Occipital lobe (tissue), 2 donors: ENCODE results near the gene ALDH1L1. TPM values are rescaled to one million over a fixed set of nuclear protein-coding genes. Genes with fewer than 3 reads are reported as not detected.

ENCODE experiments used
- DNase-seq: peaks from one replicate; lab custom pipeline; 2025; lab: John Stamatoyannopoulos, UW
- total RNA-seq: library from RNA; depleted of rRNA; stranded (reverse); fragments of >200 nt; gene quantifications from one replicate; pipeline ENCODE4 v1.2.3, GENCODE V29; 2014

ALDH1L1 gene
- total RNA-seq, 1 donor from 2014 or later, result 2.7 TPM

DNA sequence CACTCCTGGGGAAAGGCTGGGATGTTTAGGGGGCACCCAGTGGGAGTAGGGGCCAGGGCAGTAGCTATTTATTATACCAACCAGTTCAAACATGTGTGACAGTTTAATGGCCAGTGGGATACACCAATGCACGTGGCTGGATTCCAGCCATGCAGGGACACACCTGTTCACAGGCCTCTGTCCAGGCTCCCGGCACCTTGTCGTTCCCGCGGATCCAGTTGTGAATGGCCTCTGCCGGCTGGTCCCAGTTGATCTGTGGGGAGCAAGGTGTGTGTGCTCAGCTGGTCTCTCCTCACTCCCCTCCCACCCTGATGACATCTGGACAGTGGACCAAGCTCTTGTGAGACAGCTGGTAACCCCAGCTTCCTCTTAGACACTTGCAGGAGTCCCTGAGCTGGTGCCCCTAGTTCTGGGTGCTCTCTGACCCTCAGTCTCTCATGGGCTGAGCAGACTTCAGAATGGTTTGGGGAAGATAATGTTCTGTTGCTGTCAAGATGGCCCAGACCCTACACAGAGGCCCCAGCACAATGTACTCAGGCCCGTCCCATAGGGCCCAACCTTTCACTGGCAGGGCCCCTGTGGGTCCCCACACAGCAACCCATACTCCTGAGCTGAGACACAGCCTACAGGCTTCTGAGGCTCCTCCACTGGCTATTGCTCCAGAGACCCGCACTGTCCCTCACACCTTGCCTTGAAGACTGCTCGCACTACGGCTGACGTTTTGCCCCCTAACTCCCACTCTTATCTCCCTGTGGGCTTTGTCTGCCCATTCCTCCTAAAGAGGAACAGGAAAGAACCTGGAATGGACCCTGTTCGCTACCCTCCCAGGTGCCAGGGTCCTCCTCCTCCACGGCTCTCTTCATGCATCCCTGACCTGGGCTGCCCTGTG is 25.8 kb downstream of the ALDH1L1 start:
- no peak for DNase-seq

DNA sequence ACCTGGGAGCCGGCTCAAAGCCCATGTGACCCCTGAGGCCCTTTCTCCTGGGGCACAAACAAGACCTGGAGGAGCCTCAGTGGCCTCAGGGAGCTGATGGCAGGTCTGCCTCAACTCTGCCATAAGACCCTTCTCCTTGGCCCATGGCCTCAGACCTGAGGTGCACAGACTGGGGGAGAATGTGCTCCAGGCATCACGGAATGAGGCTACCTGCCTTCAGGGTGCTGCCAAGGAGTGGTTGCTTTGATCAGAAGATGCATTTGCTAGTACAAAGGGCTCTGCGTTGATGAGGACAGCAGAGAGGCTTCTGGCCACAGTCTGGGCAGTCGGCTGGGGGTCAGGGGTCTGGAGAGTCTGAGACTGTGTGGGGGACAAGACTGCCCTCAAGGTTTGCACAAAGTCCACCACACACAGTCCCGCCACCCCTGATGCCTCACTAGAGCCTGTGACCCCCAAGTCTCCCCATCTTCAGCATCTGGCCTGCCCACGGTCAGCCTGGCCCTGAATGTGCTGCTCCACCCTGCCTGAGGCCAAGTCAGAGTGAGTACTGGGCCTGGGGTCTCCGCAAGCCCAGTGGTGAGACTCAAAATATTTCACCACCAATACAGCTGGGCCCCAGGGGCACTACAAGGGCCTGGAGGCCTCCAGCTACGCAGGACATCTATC is 26.6 kb downstream of the ALDH1L1 start:
- no peak for DNase-seq

DNA sequence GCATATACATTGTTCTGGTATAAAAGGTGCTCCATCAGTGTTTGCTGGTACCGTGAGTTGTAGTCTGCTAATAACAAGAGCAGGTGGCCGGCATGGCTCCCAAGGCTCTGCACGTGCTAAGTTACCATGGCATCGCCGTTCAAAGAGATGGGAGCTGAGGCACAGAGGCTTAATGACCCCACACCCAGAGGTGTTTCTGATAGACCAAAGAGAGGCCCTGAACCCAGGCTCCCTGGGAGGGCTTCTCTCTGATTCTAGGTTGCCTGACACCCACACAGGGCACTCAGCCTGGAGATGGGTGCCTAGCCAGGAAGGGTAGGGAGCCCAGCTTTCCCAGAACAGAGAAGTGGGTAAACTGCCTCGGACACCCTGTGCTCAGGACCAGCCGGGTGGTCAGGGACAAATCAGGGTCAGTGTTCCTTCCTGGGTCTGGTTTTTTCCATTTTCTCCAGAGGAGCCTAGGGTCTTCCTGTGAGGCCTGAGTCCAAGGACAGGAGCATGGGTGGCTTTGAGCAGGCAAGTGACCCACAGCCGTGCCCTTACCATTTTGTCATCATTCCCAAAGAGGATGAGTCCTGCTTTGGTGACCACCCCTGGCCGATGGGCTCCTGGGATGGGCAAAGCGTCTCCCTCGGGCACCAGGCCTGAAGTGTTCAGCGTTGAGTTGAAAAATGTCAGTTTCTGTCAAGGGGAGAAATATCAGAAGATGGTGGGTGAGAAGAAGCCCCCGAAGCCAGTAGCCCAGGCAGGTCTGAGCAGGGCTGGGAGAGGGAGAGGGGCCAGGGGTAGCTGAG is 27.3 kb downstream of the ALDH1L1 start:
- DNase-seq, result no peak

DNA sequence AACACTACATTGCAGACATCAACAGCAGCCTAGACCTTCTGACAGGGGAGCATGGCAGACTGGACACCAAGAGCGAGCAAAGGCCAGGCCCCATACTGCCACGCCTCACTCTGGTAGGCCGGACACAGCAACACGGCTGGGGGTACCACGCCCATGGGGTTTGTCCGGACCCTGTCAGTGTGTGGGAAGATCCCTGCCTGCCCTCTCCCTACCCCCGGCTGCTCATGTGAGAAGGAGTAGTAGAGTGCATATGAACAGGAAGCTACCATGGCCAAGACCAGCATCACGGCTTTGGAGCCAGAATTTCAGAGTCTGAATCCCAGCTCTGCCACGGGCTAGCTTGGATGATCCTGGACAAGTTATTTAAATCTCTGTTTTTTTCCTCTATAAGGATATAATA is 27.9 kb downstream of the ALDH1L1 start:
- DNase-seq, result no peak

DNA sequence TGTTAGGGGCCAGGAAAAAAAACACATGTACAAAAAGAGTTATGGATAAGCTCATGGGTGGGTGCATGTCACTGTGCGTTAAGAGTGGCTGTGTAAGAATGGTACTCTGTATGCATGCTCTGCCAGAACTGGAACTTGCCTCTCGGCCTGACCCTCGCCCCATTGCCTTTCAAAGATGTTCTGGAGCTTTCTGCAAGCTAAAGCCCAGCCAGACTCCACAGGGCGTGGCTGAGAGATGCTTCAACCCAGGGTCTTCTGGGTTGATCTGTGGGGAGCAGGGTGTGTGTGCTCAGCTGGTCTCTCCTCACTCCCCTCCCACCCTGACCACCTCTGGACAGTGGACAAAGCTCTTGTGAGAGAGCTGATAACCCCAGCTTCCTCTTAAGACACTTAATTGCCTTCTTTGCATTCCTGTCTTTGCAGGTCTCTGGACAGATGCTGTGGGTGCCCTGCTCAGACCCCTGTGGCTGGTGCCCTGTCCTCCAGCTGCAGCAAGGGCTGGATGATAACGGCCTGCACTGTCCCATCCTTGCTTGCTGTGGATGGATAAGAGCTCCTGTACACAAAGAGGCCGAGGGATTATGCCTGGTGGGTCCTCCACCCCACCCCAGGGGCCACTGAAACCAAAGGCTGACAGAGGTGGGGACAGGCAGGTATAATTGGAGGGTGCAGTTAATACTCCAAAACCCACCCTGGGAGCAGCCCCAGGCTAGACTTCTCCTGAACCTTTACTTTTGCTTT is 28.7 kb downstream of the ALDH1L1 start:
- DNase-seq, result no peak

DNA sequence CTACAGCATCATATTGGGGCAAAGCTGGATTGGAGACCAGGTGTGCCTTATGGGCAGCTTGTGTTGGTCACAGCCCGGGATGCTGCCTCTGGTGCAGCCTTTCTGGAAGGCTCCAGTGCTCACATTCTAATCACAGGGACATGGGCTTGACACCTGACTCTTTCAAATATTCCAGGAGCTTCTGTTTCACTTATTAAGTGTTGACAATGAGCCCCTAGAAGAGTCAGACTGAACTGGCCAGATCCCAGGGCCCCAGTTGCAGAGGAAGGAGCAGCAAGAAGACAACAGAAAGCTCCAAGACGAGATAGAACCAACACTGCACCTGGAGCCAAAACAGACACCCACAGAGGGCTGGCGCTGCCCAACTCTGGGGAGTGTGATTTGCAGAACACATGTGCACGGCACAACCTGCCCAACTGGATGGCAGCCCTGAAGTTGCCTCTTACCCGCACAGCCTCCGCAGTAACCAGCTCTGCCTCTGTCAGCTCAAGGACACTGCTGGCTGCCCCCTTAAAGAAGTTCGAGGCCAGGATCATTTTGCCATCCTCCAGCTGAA is 30.3 kb downstream of the ALDH1L1 start:
- DNase-seq, result no peak

DNA sequence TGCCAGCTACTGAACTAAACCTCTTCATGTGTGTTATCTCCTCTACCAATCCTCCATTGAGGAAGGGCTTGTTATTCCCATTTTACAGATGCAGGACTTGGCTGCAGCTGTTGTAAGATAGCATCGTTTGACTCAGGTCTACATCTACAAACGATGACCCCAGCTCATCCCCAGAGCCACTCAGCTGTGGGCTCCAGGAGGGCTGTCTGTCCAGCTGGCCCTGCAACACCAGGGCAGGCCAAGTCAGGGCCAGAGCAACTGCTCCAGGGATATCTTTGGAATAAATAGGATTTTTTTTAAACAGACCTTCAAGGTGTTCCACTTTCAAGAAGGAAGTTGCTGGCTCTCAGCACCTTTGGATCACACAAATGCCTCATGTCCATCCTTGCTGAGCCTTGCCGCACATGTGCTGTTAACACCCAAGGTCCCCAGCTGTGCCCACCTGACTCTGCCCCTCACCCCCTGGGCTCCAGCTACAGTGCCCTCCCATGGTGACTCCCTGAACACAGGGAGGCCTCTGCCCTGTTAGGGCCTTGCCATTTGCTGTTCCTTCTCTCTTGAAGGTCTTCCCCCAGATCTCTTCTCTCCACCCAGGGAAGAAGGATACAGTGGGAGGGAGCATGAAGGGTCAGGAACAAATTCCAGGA is 31.0 kb downstream of the ALDH1L1 start:
- no peak for DNase-seq

DNA sequence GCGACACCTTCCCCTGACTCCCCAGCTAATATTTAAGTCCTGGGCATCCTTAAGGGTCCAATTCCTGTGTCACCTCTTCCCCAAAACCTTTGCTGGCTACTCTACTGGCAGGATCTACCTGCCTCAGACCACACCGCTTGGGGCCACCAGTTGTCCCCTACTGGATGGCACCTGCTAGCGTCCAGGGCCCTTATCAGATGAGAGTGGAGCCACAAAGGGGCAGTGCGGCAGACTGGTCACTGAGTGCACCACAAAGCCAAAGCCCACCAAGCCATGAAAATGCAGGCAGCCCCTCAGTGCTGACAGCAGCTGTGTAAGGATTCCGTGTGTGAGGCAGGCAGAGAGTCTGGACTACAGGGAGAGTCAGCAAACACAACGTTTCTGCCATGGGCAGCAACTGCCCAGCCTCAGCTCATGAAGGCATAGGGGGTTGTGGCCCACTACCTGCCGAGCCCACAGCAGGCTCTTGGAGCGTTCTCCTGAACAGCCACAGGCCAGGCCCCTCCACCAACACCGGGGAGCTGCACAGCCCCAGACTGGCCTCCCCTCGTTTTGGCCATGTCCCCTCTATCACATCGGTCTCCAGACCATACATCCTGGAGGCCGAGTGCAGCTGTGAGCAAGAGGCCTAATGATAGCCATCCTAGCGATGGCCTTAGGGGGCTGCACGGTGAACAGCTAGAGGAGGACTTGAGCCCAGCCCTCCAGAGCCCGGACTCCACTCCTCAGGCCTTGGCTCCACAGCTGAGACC is 32.3 kb downstream of the ALDH1L1 start:
- no peak for DNase-seq

DNA sequence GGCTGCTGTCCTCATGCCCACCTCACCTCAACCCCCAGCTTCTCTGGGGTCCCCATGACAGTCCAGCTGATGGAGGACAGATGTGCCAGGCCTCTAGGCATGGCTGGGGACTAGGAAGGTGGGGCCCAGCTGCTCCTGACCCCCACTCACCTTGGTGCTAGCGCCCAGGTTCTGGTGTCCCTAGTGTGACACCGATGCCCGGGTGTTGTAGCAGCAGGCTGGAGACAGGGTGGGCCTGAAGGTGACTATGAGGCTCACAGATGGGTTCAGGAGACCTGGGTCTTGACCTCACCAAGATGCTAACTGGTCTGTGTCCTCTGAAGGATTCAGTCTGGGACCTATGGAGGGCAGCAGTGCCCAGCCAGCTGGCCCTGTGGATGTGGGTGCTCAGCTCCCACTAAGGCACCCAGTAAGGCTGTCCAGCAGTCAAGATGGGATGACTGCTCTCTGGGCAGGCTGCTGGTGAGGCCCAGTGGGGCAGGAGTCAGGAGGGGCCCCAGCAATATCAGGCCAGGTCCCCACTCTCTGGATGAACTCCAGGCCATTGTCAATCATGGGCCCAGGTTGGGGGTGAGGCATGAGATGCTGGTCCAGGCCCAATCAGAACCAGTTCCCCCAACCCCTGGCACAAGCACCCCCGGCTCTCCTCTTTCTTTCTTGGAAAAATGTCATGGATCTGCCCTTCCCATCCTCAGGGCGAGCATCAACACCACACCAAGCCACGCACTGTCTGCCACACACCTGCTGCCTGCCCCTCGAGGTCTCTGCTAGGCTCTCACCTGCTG is 33.0 kb downstream of the ALDH1L1 start:
- no peak for DNase-seq

DNA sequence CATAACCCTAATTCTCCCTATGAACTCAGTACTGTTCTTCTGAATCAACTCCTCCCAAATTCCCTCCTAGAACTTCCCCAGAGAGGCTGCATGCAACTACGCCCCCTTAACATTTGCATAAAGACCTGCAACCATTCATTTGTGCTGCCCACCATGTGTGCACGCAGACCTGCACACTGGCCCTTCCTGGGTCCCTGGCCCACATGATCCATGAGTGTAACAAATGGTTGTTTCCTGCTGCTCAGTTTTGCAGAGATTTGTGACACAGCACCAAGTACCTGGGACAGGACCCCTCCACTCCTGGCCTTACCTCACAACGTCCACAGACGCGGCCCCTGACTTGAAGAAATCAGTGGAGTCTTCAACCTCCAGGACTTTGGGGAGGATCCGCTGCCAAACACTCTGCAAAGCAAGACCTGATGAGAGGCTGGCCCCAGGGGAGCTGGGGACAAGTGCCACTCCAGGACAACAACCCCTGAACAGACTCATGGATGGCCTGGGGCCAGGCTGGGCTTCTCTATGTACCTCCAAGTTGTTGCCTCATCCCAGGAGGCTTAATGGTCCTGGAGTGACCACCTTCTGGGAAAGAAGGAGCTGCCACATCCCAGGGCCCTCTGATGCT is 33.8 kb downstream of the ALDH1L1 start:
- DNase-seq, result no peak

DNA sequence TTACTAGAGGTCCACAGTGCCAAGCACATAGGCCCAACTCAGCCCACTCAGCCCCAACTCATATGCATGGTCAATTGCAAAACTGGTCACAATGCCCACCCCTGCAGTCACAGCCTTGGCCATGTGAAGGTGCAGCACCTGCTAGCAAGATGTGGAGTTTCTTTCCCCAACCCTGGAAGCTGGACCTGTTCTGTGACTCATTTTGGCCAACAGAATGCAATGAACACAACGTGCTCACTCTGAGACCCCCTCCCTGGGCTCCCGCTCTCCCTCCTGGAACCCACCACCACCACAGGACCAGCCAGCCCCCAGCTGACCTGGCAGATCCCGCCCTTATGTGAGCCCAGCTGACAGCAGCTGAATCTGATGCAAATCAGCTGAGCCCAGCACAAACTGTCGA is 34.4 kb downstream of the ALDH1L1 start:
- DNase-seq, result no peak

DNA sequence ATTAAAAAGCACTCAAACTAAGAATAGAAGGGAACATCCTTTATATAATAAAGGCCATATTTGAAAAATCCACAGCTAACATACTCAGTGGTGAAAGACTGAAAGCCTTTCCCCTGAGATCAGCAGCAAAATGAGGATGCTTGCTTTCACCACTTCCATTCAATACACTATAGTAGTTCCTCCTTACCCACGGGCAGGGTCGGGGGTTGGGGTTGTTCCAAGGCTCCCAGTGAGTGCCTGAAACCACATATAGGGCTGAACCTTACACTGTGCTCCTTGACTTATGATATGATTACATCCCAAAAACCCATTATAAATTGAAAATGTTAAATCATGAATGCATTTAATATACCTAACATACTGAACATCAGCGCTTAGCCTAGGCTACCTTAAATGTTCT is 37.7 kb downstream of the ALDH1L1 start:
- no peak for DNase-seq

DNA sequence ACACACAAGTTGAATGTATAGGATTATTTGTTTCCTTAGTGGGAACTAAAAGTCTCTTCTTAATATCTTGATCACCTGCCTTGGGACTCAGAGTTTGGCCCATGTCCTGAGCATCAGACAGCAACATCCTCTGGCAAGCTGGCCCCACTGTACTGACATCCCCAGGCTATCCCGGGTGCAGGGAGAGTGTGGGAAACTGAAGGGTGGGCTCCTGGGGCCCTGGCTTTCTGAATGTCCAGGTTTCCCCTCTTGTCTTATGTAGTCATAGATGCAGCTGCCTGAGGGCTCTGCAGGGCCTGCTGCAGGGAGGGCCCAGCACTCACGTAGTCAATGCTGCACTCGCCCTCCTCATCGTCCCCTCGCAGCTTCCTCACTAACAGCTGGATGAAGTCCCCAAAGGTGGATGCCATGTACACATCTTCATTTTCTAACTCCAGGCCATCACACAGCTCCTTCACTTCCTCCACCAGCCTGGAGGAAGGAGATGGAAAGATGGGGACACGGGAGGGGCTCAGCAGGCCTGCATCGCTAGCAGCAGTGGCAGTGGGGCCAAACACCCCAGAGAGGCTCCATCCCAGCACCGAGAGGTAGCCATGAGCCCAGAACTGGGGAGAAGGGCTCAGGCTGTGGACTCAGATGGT is 42.8 kb downstream of the ALDH1L1 start:
- DNase-seq, result no peak

DNA sequence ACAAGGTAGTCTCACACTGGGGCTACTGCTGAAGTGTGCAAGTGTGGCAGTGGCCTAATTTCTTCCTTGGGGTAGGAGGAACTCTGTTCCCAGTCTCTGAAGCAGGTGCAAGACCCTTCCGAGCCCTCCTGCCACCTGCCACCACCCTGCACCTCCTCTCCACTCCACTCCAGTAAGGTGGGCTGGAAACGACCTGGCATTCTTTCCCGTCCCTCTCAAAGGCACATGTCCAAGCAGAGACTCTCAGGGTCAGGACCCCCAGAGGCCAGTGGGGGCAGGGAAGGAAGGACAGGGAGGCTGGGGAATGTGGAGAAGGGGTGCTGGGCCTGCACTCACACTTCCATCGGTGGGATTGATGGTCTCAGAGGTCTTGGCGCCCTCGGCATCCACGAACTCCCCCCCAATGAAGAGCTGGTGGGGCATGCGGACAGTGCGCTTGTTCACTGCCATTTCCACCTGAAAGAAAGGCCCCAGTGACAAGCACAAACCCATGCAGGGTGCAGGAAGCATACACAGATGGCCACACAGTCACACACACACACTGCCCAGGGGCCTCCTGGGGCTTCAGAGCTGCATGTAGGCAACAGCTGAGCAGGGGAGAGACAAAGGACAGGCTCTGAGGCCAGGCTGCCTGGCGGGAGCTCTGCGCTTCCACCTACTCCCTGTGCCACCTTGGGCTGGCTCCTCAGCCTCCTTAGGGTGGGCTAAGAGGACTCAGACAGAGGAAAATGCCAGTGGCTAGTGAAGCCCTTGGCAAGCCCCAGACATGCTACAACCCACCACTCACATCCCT is 43.8 kb downstream of the ALDH1L1 start:
- DNase-seq, result no peak

DNA sequence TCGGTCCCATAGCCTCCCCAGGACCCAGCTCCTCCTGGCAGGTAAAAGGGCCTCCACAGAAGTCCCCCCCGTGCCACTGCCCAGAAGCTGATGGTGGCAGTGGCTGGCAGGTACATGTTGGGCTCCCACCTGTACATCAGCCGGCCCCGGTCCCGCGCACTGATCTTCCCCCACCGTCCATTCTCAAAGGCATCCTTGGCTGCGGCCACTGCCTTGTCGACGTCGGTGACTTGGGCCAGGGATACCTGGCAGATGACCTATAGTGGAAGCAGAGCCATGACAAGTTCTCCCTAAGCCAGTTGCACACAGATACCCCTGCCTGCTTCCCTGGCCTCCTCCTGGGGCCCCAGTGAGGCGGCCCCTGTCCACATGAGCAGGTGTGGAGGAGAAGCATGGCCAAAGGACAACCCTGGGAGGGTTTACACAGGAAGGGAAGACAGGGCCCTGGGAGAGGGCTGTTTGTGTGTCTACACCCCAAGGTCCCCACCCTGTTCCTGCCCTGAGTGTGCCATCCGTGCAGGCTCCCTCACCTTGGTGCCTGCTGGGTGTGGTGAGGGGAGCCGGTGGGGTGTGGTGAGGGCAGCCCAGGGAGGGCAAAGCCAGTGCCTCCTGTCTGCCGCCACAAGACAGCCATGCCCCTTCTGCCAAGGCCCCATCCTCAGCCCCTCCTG is 44.8 kb downstream of the ALDH1L1 start:
- no peak for DNase-seq

DNA sequence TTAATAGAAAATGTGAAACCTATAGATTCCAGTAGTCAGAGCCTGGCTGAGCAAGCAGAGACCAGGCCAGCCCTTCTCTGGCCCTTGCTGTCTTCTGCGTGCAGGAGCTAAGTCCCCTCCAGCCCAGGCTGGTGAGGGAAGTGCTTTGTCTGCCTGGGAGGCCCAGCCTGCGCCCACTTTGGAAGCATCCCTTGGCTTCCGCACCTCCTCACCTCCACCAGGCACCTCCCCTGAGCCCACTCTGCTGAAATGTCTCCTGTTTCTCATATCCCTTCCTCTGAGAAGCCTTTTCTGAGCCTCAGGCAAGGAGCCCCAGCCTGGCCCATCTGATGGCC is 45.3 kb downstream of the ALDH1L1 start:
- no peak for DNase-seq
